ENCODE data around the gene WIPF1. TPM values are rescaled to one million over a fixed set of nuclear protein-coding genes. Genes with fewer than 3 reads are reported as not detected.

Gene WIPF1
- total RNA-seq, 2 donors from 2014 or later: 8.8 to 17.4 TPM

DNA sequence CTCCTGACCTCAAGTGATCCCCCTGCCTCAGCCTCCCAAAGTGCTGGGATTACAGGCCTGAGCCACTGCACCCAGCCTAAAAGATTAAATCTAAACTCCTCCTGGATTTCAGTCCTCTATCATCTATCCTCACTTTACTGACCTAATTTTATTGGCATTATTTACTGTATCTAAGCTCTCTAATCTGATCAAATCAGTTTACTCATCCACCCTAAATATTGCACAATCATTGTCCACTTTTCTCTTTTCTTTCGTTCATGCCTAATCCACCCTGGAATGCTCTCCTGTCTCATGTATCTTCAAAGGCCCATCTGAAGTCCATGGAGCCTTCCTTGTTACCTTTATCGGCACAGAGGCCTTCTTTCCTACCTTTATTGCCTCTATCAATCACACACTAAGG, 79.2 kb downstream of the WIPF1 start:
- ATAC-seq (no peak), DNase-seq (no peak)
- intact Hi-C loops (cut with DNase I, micrococcal nuclease): no loop called here

DNA sequence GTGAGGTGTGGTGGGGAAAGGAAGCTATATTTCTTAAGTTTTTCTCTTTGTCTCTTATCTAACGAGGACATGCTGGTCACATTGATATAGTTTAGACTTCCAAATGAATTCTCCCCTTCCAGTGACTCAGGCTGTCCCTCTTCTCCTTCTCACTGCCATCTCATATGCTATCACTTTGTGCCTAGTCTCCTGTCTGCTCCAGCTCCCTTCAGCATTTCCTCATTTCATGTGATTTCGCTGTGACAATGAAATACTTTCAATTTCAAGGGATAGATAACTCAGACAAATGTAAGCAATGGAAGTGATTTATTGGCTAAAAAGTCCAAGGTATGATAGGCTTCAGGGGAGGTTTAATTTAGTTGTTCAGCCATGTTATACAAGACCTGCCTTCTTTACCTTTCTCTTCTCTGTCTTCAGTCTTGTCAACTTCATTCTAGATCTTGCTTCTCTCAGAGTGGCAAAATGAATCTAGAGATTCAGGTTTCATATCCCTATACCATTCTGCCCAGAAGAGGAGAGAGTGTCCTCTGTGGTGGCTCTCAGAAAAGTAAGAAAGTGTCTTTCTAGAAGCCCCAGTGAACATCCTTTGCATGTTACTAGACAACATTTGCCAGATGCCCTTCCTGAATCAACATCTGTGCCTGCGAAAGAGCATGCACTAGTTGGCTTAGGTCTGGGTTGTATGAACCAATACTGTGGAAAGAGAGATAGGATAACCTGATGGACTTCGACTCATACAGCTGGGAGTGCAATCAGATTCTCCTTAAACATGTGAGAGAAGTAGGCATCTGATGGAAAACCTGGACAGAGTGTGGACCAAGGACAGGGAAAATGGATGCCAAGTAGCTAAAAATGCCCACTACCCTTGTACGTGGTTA, 80.9 kb downstream of the WIPF1 start:
- intact Hi-C loops (cut with DNase I, micrococcal nuclease): no loop called here
- no peak for DNase-seq
- no peak for ATAC-seq

DNA sequence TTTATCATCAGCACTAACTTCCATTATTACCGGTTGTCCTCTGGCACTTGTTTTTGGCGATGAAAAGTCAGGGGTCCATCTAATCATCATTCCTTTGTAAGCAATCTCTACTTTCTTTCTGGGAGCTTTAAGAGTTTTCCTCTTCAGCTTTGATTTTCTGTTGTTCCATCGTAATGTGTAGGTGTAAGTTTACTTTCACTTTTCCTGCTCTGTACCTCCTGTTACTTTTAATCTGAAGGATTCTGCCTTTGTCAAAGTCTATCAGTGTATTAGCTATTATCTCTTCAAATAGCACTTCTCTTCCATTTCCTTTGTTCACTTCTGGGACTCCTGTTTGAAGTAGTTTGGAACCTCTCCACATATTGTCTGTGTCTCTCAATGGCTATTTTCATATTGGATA, 85.3 kb downstream of the WIPF1 start:
- ATAC-seq (no peak), DNase-seq (no peak)
- intact Hi-C loops (cut with DNase I, micrococcal nuclease): no loop called here

DNA sequence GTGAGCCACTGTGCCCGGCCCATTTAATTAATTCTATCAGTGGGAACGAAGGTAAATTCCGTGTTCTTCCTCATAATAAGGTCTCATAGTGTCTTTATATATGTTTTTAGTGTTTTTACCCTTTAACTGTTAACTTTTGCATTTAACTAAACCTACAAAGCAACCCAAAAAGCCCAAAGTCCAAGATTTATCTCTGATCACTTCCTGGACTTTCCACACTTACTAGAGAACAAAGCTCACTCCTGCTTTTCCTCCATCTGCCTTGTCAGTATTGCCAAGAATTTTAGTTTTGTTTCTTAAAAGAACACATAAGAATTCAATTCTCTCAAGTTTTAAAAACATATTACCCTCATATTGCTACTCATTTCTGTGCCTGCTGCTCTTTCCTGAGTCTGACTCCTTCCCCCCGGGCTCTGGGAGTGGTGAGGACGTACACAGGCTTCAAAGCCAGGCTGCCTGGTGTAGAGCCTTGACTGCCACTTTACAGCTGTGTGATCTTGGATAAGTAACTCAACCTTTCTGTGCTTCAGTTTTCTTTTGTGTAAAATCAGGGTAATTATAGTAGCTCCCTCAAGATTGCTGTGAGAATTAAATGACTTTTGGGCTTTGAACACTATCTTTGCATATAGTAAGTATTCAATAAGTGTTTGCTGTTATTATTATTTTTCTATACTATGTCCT, 85.9 kb downstream of the WIPF1 start:
- ATAC-seq: no peak
- intact Hi-C loops (cut with DNase I, micrococcal nuclease): no loop called here

DNA sequence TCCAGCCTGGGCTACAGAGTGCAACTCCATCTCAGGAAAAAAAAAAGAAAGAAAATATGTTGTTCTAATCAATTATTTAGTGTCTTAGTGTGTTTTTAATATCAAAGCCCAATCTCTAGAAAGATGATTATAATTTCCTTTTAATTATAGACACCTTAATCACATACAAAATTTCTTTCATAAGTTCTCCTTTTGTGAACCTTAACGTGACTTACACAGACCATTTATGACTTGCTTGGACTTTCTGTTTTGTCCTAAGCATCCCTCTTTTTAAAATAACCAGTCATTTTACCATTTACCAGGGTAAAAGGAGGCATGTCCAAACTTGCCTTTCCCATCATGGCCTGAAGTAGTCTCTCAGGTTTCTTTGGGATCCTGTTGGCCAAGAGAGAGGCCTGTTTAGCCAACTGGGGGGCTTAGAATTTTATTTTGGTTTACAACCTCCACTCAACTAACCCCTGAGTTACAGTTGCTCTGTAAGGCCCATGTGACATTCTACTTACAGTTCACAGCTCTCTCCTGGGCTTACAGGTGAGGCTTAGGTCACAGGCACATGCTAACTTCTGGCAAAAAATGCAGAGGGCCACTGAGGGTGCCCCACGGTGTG, 86.9 kb downstream of the WIPF1 start:
- DNase-seq (no peak), ATAC-seq (no peak)
- intact Hi-C loops (cut with DNase I, micrococcal nuclease): no loop called here

More for the DNA sequence above, 85.9 kb downstream of the WIPF1 start:
- no peak for DNase-seq

Other genes starting within 250 kb of the WIPF1 start
- 10 to 100 TPM; 25.7 to 26.7 TPM for gene SCRN3, start 202.1 kb downstream of the WIPF1 start, total RNA-seq
- gene GPR155, start 110.8 kb downstream of the WIPF1 start, total RNA-seq: 1 to 10 TPM; 2.3 to 4.1 TPM
- 1 to 10 TPM; 2.3 to 3.5 TPM for gene CHRNA1, start 166.7 kb upstream of the WIPF1 start, total RNA-seq